ENCODE data around the gene SBSN.

Gene SBSN

DNA sequence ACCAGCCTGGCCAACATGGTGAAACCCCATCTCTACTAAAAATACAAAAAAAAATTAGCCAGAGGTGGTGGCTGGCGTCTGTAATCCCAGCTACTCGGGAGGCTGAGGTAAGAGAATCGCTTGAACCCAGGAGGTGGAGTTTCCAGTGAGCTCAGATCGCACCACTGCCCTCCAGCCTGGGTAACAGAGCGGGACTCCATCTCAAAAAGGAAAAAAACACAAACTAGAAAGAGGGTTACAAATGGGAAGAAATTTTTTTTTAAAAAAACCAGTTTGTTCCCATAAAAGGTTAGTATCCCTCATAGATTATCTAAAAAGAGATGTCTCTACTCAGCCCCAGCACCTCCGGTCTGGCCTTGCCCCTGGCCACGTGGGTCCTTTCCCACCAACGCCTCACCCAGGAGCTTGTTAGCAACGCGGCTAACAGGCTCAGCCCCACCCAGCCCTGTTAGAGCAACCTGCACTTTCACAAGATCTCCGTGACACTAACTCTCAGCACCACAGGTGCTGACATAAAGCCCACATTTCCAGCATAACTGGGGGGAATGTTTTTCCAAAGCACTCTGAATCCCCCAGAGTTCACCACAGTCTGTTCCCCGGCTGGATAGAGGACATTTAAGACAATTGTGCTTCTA is 19.0 kb downstream of the SBSN start:
- no peak for DNase-seq (ENCODE audit: low read depth in 3 of 3)

DNA sequence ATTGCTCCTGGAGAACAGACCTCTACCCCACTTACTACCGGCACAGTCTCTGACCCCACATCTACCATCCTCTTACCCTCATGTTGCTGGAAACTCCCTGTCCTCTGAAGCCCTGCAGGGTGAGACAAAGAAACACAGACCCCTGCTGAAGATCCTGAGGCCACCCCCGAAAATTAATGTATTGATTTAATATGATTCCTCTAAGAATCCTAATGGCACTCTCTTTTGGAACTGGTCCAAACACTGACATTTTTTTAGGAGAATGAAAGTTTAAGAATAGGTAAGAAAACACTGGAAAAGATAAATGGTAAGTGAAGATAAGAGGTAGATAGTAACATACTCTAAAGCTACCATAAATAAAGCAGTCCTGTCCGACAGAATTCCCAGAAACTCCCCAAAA is 20.0 kb downstream of the SBSN start:
- DNase-seq (ENCODE audit: low read depth in 3 of 3) = no peak

DNA sequence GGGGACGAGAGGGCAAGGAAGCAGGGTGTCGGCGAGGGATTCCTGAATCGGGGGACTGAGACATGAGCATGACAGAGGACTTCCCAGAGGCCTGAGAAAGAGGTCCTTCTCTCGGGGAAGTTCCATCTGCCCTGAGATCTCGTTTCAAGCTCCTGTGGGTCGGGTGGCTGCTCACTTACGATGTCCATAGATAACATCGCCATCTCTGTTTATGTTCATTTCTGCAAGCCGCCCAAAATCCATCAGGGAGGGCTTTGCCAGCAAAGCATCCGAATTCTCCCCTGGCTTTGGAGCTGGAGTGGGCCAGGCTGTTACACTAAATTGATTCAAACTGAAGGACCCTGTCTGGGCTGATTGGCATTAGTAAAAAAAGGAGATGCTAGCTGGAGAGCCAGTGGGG is 20.6 kb downstream of the SBSN start:
- DNase-seq (ENCODE audit: low read depth in 3 of 3) = no peak

DNA sequence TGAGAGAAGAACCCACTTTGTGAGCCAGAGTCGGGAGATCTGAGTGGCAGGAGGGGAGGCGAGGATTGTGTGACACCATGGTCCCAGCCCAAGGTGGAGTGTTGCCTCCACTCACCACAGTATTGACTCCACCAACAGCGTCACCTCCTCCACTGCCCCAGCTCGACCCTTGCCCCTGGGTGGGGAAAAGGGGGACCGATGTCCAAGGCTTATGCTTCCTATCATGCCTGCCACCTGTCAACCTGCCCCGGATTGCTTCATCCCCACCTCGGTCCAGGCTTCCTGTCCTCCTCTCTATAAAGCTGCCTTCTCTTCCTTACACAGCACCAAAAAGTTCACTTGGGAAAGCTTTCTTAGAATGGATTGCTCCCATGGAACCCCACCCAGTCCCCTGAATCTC is 22.1 kb downstream of the SBSN start:
- no peak for DNase-seq (ENCODE audit: low read depth in 3 of 3)

DNA sequence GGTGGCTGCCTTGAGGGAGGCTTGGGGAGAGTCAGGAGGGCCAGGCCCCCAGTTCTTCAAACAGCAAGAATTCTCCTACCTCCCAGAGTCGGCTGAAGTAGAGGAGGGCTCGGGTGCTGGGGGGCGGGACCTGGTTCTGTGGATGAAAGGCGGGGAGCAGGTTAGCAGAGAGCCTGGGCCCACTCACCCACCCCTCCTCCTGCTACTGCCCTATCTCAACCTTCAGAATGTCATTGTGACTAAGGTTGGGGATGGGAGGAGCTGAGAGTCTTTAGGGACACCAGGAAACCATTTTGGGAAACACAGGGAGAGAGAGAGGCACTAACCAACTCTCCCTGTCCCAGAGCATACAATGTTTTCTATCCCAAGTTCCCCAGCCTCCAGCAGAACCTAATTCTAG is 25.4 kb downstream of the SBSN start:
- no peak for DNase-seq (ENCODE audit: low read depth in 3 of 3)

DNA sequence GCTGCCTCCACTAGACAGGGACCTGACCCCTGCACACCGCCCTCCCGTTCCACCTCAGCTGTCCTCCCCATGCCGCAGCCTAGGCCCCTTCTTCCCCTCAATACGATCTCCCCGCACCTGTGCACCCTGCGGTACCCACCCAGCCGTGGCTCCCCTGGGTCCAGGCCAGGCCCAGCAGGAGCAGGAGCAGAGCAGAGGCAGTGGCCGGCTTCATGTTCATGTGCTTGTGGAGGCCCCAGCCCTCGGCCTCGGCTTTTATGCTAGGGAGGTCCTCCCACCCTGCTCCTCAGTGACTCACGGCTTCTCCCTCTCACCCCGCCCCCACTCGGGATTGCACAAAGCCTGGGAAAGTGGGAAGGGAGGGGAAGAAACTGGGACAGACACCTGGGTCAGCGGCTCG is 26.4 kb downstream of the SBSN start:
- DNase-seq (ENCODE audit: low read depth in 3 of 3) = no peak

DNA sequence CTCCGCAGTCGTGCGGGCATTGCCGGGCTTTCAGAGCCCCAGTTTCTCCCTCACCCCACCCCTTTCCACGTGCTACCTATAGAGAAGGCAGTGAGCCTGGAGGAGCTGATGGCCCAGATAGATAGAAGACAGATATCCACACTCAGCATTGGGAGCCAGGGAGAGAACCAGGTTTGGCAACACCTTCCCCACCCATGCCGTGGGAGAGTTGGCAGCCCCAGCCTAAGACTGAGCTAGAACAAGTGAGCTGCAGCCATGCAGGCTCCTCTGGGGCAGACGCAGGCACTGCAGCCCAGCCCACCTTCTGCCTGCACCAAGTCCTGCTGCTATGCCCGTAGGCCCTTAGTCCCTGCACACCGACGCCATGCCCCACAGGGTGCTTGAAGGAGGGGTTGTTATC is 27.5 kb downstream of the SBSN start:
- DNase-seq (ENCODE audit: low read depth in 3 of 3) = no peak

DNA sequence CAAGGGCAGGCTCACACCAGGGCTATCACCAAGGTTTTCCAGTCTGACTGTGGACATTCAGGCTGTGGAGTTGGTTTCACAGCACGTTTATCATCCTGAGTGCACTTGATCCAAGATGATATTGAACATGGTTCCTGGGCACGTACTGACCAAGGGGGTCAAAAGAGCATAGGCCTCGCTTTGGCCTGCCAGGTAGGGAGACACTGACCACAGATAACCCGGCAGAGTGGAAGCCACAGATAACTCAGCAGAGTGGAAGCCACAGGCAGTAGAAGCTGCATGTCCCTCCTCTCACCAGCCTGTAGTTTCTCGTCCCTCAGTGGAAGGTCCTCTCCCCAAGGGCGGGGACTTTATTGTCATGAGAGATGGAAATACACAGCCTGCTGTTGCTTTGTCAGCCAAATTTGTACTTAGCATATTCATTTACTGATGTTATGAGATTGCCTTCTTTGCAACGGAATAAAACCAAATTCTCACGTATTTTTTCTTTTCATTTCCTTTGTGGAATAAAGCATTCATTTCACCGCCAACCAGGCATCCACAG is 29.1 kb downstream of the SBSN start:
- no peak for DNase-seq (ENCODE audit: low read depth in 3 of 3)

DNA sequence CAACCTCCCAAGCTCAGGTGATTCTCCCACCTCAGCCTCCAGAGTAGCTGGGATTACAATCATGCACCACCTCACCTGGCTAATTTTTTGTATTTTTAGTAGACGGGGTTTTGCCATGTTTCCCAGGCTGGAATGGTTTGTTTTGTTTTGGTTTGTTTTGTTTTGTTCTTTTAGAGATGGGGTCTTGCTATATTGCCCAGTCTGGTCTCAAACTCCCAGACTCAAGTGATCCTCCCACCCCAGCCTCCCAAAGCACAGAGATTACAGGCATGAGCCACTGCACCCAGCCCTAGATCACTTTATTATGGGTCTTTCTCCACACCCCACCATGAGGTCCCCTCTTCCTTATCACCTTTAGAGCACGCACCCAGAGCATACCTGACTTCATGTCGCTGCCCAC is 29.9 kb downstream of the SBSN start:
- no peak for DNase-seq (ENCODE audit: low read depth in 3 of 3)

DNA sequence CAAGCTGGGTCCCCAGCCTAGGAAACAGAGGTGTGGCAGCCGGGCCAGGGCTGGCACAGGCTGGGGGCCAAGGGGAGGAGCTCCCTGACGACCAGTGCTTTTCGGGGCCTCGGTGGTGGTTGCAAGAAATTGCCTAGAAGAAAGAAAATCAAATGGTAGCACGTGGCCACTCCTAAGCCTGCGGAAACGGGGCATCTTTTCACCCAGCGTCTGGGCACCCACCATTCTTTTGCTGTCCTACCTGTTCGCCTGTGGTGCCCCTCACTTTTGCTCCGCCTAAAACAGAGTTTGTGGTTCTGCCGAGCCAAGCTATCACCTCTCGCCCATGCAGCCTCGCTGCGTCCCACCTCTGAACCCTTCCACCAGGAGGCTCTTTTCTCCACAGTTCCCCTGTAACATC is 30.7 kb downstream of the SBSN start:
- no peak for DNase-seq (ENCODE audit: low read depth in 3 of 3)

DNA sequence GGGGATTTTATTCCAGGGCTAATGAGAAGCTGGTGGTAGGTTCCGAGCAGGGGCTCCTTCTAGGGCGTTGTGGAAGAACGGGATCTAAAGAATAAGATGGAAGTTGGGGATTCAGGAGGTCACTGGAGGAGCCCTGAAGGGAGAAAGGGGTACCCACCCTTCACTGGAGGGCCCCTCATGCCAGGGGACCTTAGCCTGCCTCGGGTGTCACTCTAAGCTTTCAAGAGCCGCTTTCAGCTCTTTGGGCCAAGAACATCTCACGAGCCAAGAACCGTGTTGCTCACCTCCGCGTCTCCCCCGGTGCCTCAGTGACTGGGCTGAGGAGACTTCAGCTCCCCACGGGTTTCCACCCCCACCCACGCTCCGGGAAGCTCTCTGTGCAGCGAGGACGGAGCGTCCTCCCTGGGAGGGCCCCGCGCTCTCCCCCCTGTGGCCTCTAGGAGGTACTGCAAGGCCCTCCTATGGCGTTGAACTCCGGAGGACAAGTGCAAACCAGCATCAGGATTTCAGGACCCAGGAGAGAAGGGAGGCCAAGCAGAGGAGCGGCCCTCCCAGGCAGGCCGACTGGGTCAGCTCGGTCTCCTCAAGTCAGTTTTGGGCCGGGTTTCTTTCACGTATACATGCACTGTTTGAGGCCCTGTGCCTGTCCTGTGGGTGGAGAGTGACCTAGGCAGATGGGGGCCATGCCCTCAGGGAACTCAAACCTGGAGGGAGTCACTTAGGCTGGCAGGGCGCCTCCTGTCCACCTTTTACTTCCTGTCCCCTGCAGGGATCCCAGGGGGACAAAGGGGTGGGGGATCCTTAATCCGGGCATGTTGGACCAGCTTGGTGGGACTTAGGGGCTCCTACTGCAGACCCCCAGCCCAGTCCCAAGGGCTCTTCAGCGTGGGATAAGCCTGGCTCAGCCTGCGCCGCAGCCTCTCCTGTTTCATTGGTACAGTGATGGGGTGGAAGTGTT is 32.7 kb downstream of the SBSN start:
- DNase-seq (ENCODE audit: low read depth in 3 of 3) = peak; percentile 63 to 81 (median 80)

DNA sequence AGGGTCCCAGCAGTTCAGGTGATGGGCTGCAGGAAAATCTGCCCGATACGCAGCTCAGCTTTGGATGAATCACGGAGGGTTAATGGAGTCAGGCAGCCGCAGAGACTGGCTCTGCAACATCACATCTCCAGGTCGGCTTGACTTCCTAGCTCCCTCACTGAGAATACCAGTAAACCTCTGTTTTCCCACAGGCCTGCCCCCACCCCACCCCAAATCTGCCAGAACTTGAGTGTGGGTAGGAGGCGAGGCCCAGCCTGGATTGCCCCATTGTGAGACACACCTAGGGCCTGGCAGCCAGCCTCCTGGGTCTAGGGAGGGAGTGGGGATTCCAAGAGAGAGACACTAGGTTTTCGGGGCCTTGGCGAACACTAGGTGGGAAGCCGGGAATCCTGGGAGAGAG is 34.1 kb downstream of the SBSN start:
- DNase-seq (ENCODE audit: low read depth in 3 of 3) = no peak

DNA sequence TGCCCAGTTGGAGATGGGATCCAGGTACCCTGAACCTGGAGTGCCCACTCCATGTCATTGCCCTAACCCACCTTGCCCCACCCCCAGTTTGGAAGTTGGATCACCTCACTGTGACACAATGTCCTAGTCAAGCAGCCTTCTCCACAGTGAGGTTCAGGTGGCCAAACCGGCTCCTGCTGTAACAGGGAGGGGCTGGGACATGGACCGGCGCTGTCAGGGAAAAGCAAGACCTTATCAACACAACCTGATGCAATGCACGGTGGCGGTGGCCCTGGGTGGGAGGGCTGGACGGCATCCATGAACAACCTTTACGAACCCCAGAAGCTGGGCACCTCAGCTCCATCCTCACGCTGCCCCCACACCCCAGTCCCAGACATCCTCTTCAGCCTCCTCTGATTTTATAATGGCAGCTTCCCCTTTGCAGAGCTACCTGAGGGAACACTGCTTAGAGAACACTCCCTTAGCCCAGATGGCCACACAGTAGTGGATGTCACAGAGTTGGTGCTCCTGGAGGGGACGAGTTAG is 36.2 kb downstream of the SBSN start:
- no peak for DNase-seq (ENCODE audit: low read depth in 3 of 3)

DNA sequence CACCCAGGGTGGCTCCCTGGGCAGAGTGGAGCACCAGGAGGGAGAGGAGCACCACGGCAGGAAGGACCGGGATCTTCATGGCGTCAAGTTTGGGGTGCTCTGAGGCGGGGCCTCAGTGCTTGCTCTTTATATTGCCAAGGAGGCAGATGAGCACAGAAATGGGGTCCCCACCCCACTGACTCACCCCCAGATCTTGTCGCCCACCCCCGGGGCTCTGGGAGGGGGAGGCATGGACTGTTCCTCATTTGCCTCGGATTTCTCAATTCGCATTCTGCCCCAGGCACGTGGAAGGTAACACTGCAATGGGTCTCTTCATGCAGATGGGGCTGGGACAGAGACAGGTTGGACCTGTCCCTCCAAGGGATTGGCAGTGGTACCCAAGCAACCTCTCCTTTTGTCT is 37.7 kb downstream of the SBSN start, which contains the start of gene KRTDAP:
TSS of gene KRTDAP (minus strand) at position 101 of the 400 bp plus-strand sequence. CDS start at position 79, 22 bp downstream.
- no peak for DNase-seq (ENCODE audit: low read depth in 3 of 3)

DNA sequence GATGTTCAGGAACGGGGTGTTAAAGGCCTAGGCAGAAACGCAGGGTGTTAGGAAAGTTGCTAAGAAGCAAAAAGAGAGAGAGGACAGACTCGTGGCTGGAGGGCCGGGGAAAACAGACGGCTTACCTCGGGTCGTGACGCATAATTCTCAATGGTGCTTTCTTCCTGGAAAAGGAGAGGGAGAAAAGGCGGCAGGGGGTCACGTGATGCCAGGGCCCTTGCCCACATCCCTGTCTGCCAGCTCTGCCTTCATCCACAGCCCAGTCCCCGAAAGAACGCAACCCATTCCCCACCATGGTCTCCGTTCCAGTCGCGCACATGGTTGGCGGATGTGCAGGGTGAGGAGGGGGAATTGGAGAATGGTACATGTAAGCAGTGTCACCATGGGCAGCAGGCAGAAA is 39.4 kb downstream of the SBSN start:
- DNase-seq (ENCODE audit: low read depth in 3 of 3) = no peak

DNA sequence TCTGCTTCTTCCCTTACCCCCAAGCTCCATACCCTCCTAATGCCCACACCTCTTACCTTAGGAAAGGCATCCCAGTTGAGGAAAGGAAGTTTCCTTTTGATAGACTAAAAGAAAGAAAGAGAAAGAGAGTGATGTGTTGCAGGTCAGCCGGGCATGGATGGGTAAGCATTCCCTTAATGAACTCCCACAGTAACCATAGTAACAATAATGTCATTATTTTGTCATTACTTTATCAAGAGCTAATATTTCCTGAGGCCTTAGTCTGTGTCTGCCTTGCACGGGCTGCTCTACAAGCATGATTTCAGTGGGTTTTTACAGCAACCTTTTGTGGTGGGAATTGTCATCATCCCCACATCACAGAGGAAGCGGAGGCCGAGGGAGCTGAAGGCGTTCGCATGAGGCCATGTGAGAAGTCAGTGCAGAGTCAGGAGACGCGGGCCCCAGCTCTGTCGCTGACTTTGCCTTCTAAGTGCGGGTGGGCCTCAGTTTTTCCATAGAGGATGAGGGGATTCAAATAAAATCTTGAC is 40.4 kb downstream of the SBSN start:
- DNase-seq (ENCODE audit: low read depth in 3 of 3) = no peak

DNA sequence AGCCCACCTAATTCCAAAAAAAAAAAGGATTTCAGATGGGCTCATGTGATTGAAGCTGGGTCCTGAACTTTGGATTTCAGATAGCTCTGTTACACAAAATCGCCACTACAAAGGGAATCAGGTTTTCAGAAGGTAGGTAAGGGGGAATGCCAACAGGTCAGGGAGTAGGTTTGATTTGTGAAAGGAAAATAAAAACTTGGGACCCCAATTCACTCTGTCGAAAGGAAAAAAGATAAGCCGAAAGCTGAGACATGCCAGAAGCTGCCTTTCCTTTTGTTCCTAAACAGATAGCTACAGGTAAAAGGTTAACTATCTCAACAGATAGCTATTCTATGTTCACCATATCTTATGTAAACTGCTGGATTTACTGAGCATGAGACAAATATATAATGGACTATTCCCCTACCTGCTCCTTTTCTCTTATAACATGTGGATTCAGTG is 41.8 kb downstream of the SBSN start:
- no peak for DNase-seq (ENCODE audit: low read depth in 3 of 3)

DNA sequence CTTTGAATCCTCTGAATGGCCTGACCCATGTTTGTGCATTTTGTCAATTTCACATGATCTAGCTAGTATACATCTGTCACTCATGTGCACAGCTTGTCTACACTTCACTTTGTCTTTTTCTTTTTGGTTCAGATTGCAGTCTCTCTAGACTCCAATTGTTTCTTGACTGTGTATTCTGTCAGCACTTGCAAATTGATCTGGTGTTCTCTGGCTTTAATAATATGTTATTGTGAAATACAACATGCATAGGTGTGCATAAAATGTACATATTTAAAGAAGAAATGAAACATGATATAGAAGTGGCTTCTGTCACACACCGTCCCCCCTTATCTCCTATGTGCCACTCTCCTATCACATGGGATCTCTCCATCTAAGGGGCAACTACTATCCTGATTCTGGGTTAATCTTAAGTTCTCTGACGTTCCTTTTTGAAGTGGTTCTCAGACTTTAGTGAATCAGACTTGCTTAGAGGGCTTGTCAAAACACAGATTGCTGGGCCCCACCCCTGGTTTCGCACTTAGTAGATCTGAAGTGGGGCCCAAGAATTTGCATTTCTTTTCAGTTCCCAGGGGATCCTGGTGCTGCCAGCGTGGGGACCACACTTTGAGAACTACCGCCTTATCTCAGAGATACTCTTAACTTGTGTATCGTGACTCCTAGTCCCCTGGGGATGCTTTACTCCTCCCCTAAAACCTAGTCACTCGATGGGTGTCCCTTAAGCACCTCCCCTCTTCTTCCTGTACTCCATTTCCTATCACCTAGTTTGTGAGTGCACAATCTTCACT is 43.7 kb downstream of the SBSN start:
- no peak for DNase-seq (ENCODE audit: low read depth in 3 of 3)

DNA sequence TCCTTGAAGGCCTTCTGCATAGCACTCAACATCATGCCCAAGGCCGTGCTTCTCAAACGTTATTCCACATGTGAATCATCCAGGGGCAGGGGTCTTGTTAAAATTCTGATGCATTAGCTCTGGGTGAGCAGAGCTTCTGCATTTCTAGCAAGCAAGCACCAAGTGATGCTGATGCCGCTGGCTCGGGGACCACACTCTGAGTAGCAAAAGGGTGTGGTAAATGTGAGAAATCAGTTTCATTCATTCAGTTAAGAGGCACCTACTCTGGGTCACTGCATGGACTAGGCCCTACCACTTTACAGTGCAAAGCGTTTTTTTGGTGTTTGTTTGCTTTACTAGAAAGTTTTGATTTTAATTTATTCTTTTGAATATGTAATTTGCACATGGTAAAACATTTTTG is 45.0 kb downstream of the SBSN start:
- DNase-seq (ENCODE audit: low read depth in 3 of 3) = no peak

DNA sequence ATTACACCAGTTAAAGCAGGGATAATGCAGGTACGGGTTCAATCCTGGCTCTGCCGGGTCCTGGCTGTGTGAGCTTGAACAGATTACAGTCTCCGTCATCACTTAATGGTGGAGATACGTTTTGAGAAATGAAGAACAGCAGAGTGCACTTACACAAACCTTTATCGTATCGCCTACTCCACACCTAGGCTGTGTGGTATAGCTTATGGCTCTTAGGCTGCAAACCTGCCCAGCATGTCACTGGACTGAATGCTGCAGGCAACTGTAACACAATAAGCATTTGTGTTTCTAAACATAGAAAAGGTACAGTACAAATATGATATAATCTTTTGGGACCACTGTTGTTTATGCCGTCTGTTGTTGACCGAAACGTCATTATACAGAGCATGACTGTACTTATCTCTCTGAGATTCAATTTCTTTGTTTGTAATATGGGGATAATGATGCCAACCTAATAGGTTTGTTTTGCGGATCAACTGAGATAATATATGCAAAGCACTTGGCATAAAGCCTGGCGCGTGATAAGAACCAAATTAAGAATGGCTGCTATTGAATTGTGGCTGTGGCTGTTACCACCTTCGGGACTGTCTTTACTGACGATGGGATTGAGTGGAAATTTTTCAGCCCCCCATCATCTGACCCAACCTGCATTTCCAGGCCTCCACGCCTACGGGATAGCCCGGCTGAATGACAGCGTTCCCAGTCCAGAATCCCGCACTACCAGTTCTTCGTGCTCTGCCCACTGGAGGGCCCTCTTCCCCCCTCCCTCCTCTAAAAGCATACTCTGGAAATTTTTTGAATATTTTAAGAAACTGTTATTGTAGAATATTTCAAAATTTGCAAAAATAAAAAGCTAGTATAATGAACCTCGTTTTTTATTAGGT is 49.1 kb downstream of the SBSN start:
- DNase-seq (ENCODE audit: low read depth in 3 of 3) = no peak

DNA sequence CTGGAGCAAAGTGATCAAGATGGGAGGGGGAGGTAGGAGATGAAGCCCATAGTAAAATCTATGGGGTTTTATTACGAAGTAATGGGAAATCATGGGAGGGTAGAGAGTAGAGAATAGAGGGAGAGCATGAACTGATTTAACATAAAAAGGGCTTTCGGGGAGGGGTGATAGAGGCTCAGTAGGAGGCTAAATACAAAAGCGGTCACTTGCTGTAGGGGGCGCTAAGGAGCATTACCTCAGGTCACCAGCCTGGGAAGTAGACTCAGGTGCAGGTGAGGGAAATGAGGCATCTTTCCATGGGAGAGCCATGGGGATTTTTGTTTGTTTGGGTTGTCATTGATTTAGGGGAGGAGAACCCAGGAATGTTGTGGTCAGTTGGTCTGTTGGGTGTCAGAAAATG is 52.0 kb downstream of the SBSN start:
- DNase-seq (ENCODE audit: low read depth in 3 of 3) = no peak
